Thoracic aorta (tissue), 2 donors: ENCODE data around the gene RAI1. TPM values are rescaled to one million over a fixed set of nuclear protein-coding genes. Genes with fewer than 3 reads are reported as not detected.
A peak's percentile ranks its signal among the peaks of the same experiment; 100 is the strongest.

ENCODE experiments used
- ATAC-seq: fragments of 150-250 bp; one replicate; pipeline ENCODE4 v1.8.0; 2017; ENCODE audit warnings: low read depth; ENCODE audit not compliant: insufficient number of reproducible peaks, low FRiP score
- DNase-seq: peaks from one replicate; pipeline ENCODE4 v3.0.0-alpha.2; 2020; ENCODE audit warnings: low spot score
- H3K27ac ChIP-seq, 2 donors: fragments of 200-600 bp; sonication (generic); 1 replicate in 1 of 2; 2 replicates in 1 of 2; pipeline ENCODE4 v1.5.1; 2016; ENCODE audit warnings: mild to moderate bottlenecking in 2 of 2, moderate library complexity in 2 of 2
- H3K27me3 ChIP-seq: fragments of 200-600 bp; sonication (generic); replicated peaks from 2 replicates; pipeline ENCODE4 v1.6.0; 2016; ENCODE audit warnings: mild to moderate bottlenecking; ENCODE audit not compliant: insufficient read depth
- H3K36me3 ChIP-seq: fragments of 200-600 bp; sonication (generic); one replicate; pipeline ENCODE4 v1.5.1; 2016
- H3K4me1 ChIP-seq, 2 donors: fragments of 200-600 bp; sonication (generic); 1 replicate in 1 of 2; 2 replicates in 1 of 2; pipeline versions ENCODE4 v1.5.1 to v1.6.0; 2016; ENCODE audit warnings: low read depth in 2 of 2, mild to moderate bottlenecking in 1 of 2; ENCODE audit not compliant: control insufficient read depth in 1 of 2
- H3K4me3 ChIP-seq: fragments of 200-600 bp; sonication (generic); 2 replicates; pipeline ENCODE4 v1.5.1; 2016; ENCODE audit warnings: mild to moderate bottlenecking
- H3K9me3 ChIP-seq: fragments of 200-600 bp; sonication (generic); 2 replicates; pipeline ENCODE4 v1.5.1; 2016
- CTCF ChIP-seq: fragments of 200-600 bp; sonication (generic); IDR thresholded peaks from one replicate; pipeline ENCODE4 v1.5.1; 2019; ENCODE audit warnings: antibody characterized with exemption
- total RNA-seq, 2 donors: library from RNA; depleted of rRNA; stranded (reverse); fragments of >200 nt; gene quantifications; one replicate each; pipeline versions ENCODE4 v1.1.0 to v1.2.3, GENCODE V29; 2016

Gene RAI1
- total RNA-seq, 2 donors from 2014 or later, result 21.0 to 31.5 TPM

- Histone ChIP-seq H3K4me3 (no peak overlapping the region), H3K9me3 (no peaks in the 10 kb centered on the region), H3K27me3 (no peaks in the 10 kb centered on the region), H3K36me3 (no peaks in the 10 kb centered on the region), H3K27ac (no peak overlapping the region), H3K4me1 (peaks cover 8 to 10% of the 10 kb centered on the region in 2 donors)
- DNase-seq (no peak), ATAC-seq (no peak)
- no peak for TF ChIP-seq CTCF
These were observed 150.2 kb downstream of the RAI1 start for GRCh38 chr17:17831208-17832031.

GRCh38 chr17:17832032-17832363, 150.7 kb downstream of the RAI1 start:
- Histone ChIP-seq H3K9me3 (no peaks in the 10 kb centered on the region), H3K4me1 (peaks cover 11 to 13% of the 10 kb centered on the region in 2 donors), H3K36me3 (no peaks in the 10 kb centered on the region), H3K27me3 (no peaks in the 10 kb centered on the region), H3K4me3 (no peak overlapping the region), H3K27ac (no peak overlapping the region)
- no peak for DNase-seq
- no peak for TF ChIP-seq CTCF
- no peak for ATAC-seq

GRCh38 chr17:17833658-17834357, 152.6 kb downstream of the RAI1 start:
- H3K9me3 ChIP-seq, result no peaks in the 10 kb centered on the region
- no peaks in the 10 kb centered on the region for H3K36me3 ChIP-seq
- ATAC-seq (no peak), DNase-seq (no peak)
- no peak for TF ChIP-seq CTCF
- H3K4me1 ChIP-seq, result peaks cover 24 to 31% of the 10 kb centered on the region in 2 donors
- no peak overlapping the region for H3K4me3 ChIP-seq
- H3K27ac ChIP-seq, result no peak overlapping the region
- H3K27me3 ChIP-seq, result no peaks in the 10 kb centered on the region

GRCh38 chr17:17834974-17835373, 153.7 kb downstream of the RAI1 start:
- peak overlapping the region in 1 of 2 donors; percentile 99 for H3K27ac ChIP-seq
- H3K9me3 ChIP-seq, result no peaks in the 10 kb centered on the region
- H3K36me3 ChIP-seq, result no peaks in the 10 kb centered on the region
- H3K4me1 ChIP-seq, result peaks cover 29 to 41% of the 10 kb centered on the region in 2 donors
- no peak for TF ChIP-seq CTCF
- H3K4me3 ChIP-seq, result peak overlapping the region; percentile 97
- no peaks in the 10 kb centered on the region for H3K27me3 ChIP-seq
- DNase-seq, result no peak
- ATAC-seq, result no peak

- no peak for TF ChIP-seq CTCF
- ATAC-seq, result no peak
- H3K4me3 ChIP-seq, result peak overlapping the region; percentile 97
- no peaks in the 10 kb centered on the region for H3K9me3 ChIP-seq
- H3K27me3 ChIP-seq, result no peaks in the 10 kb centered on the region
- peak overlapping the region; percentile 90 to 99 for H3K27ac ChIP-seq
- no peak for DNase-seq
- peaks cover 32 to 44% of the 10 kb centered on the region in 2 donors for H3K4me1 ChIP-seq
- H3K36me3 ChIP-seq, result no peaks in the 10 kb centered on the region
These were observed 154.4 kb downstream of the RAI1 start for GRCh38 chr17:17835415-17836249.
